Measurements from ENCODE around the gene FGFR2.
"Not testable (repeated sequence)": the region's sequence is repeated elsewhere in the genome, so short reads cannot be mapped to it uniquely, and the experiment has no call there.

Gene FGFR2

GRCh38 chr10:121590772-121591171 lies 7.5 kb downstream of the FGFR2 start:
- DNase-seq (ENCODE audit: low read depth): no peak

GRCh38 chr10:121589553-121589952 lies 8.7 kb downstream of the FGFR2 start:
- DNase-seq (ENCODE audit: low read depth): no peak

- no peak for DNase-seq (ENCODE audit: low read depth)
Measured at GRCh38 chr10:121583857-121584256, 14.4 kb downstream of the FGFR2 start.

GRCh38 chr10:121583258-121583657 lies 15.0 kb downstream of the FGFR2 start:
- DNase-seq (ENCODE audit: low read depth): no peak

GRCh38 chr10:121580276-121581116 lies 17.7 kb downstream of the FGFR2 start:
- no peak for DNase-seq (ENCODE audit: low read depth)

GRCh38 chr10:121579656-121580055 lies 18.6 kb downstream of the FGFR2 start:
- no peak for DNase-seq (ENCODE audit: low read depth)

GRCh38 chr10:121578965-121579364 lies 19.3 kb downstream of the FGFR2 start:
- no peak for DNase-seq (ENCODE audit: low read depth)

- no peak for DNase-seq (ENCODE audit: low read depth)
Measured at GRCh38 chr10:121578298-121578697, 19.9 kb downstream of the FGFR2 start.

GRCh38 chr10:121577568-121577967 lies 20.7 kb downstream of the FGFR2 start:
- no peak for DNase-seq (ENCODE audit: low read depth)

- DNase-seq (ENCODE audit: low read depth): no peak
Measured at GRCh38 chr10:121576139-121576538, 22.1 kb downstream of the FGFR2 start.

GRCh38 chr10:121574519-121575166 lies 23.6 kb downstream of the FGFR2 start:
- no peak for DNase-seq (ENCODE audit: low read depth)

GRCh38 chr10:121573538-121573941 lies 24.7 kb downstream of the FGFR2 start:
- DNase-seq (ENCODE audit: low read depth): no peak

- no peak for DNase-seq (ENCODE audit: low read depth)
Measured at GRCh38 chr10:121572859-121573537, 25.2 kb downstream of the FGFR2 start.

- DNase-seq (ENCODE audit: low read depth): no peak
Measured at GRCh38 chr10:121570315-121570714, 27.9 kb downstream of the FGFR2 start.

- DNase-seq (ENCODE audit: low read depth): no peak
Measured at GRCh38 chr10:121568275-121568674, 30.0 kb downstream of the FGFR2 start.

- DNase-seq (ENCODE audit: low read depth): no peak
Measured at GRCh38 chr10:121567569-121567968, 30.7 kb downstream of the FGFR2 start.

GRCh38 chr10:121566755-121567154 lies 31.5 kb downstream of the FGFR2 start:
- DNase-seq (ENCODE audit: low read depth): no peak

- DNase-seq (ENCODE audit: low read depth): no peak
Measured at GRCh38 chr10:121559326-121560026, 38.8 kb downstream of the FGFR2 start.

- no peak for DNase-seq (ENCODE audit: low read depth)
Measured at GRCh38 chr10:121558238-121558637, 40.0 kb downstream of the FGFR2 start.

GRCh38 chr10:121556918-121557573 lies 41.2 kb downstream of the FGFR2 start:
- DNase-seq (ENCODE audit: low read depth): no peak

- DNase-seq (ENCODE audit: low read depth): no peak
Measured at GRCh38 chr10:121556455-121556854, 41.8 kb downstream of the FGFR2 start.

GRCh38 chr10:121554916-121555315 lies 43.3 kb downstream of the FGFR2 start:
- DNase-seq (ENCODE audit: low read depth): not testable (repeated sequence)
